Endodermal cell (in vitro differentiated cells): ENCODE results near the gene NEAT1. TPM values are rescaled to one million over a fixed set of nuclear protein-coding genes. Genes with fewer than 3 reads are reported as not detected.
A peak's percentile ranks its signal among the peaks of the same experiment; 100 is the strongest.

Experiments
- DNase-seq: peaks from one replicate; pipeline ENCODE4 v3.0.0-alpha.2; 2017
- H3K27ac ChIP-seq: 2 replicates; pipeline ENCODE4 v1.5.1; 2013; ENCODE audit warnings: mild to moderate bottlenecking, low read depth, low read length, moderate library complexity
- H3K27me3 ChIP-seq: 2 replicates; pipeline ENCODE4 v1.6.1; 2013; ENCODE audit warnings: mild to moderate bottlenecking, low read length, moderate library complexity; ENCODE audit not compliant: insufficient read depth, control insufficient read depth, poor library complexity, severe bottlenecking
- H3K36me3 ChIP-seq: 2 replicates; pipeline ENCODE4 v1.7.0; 2013; ENCODE audit warnings: mild to moderate bottlenecking, low read length, moderate library complexity; ENCODE audit not compliant: control insufficient read depth, insufficient read depth
- H3K4me1 ChIP-seq: one replicate; pipeline ENCODE4 v1.7.0; 2013; ENCODE audit warnings: low read length; ENCODE audit not compliant: control insufficient read depth, insufficient read depth
- H3K4me3 ChIP-seq: 2 replicates; pipeline ENCODE4 v1.5.1; 2013; ENCODE audit warnings: mild to moderate bottlenecking, low read length, moderate library complexity
- H3K9ac ChIP-seq: 2 replicates; pipeline ENCODE4 v1.6.1; 2013; ENCODE audit warnings: mild to moderate bottlenecking, low read length, moderate library complexity; ENCODE audit not compliant: poor library complexity, severe bottlenecking; ENCODE audit errors: extremely low read depth
- H3K9me3 ChIP-seq: 2 replicates; pipeline ENCODE4 v1.6.1; 2013; ENCODE audit warnings: mild to moderate bottlenecking, low read length, moderate library complexity; ENCODE audit not compliant: control insufficient read depth
- H3K27ac Mint-ChIP-seq: 2 replicates; pipeline ENCODE4 v1.8.0; 2020; ENCODE audit warnings: mixed read lengths
- H3K27me3 Mint-ChIP-seq: 2 replicates; pipeline ENCODE4 v1.8.0; 2021; ENCODE audit warnings: mild to moderate bottlenecking, mixed read lengths; ENCODE audit not compliant: insufficient read depth
- H3K36me3 Mint-ChIP-seq: 2 replicates; pipeline ENCODE4 v1.8.0; 2020; ENCODE audit warnings: low read depth, mixed read lengths
- H3K4me1 Mint-ChIP-seq: 2 replicates; pipeline ENCODE4 v1.8.0; 2020; ENCODE audit warnings: mixed read lengths
- H3K4me3 Mint-ChIP-seq: 2 replicates; pipeline ENCODE4 v1.8.0; 2020; ENCODE audit warnings: mild to moderate bottlenecking, moderate library complexity, mixed read lengths
- H3K9me3 Mint-ChIP-seq: 2 replicates; pipeline ENCODE4 v1.8.0; 2020; ENCODE audit warnings: mild to moderate bottlenecking, mixed read lengths
- WGBS, 2 experiments: methylation state at CpG; one replicate each; pipeline versions ENCODE4 v1.1.5 to v1.1.7; 2013; ENCODE audit warnings: missing lambda C conversion rate in 2 of 2, mixed read lengths in 1 of 2; ENCODE audit not compliant: insufficient coverage in 1 of 2, insufficient read length in 1 of 2; 5-methylcytosine and 5-hydroxymethylcytosine counted together
- total RNA-seq, 2 donors: library from RNA; stranded (reverse); fragmentation: NEBNext Ultra II Directional in 1 of 2; extraction: Animal tissue kit (Norgen Biotek cat#: 25700) in 1 of 2; gene quantifications; 2 replicates in 1 of 2; 3 replicates in 1 of 2; pipeline ENCODE4 v1.2.1, GENCODE V29; 2021
- TF ChIP-seq, protein P1 (sequence below): fragments of 200-600 bp; sonication (generic); conservative IDR thresholded peaks from 2 replicates; pipeline ENCODE4 v1.5.0; 2021; ENCODE audit warnings: antibody characterized with exemption, mild to moderate bottlenecking

The NEAT1 gene
- total RNA-seq, 2 donors from 2014 or later: 61.3 to 85.2 TPM

DNA sequence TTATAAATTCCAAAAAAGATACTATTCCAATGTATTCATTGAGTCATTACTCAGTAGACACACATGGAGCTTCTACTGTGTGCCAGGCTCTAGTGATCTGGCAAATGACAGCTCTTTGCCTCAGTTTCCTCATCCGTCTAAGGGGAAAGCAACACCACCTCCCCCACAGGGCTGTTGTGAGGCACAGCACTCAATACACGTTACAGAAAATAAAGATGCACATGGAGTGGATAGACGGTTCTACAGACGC, 69.7 kb downstream of the NEAT1 start:
- no peak overlapping the region for H3K4me3 ChIP-seq
- DNase-seq: no peak
- no peaks in the 10 kb centered on the region for H3K36me3 ChIP-seq
- H3K4me1 ChIP-seq: peaks cover 40% of the 10 kb centered on the region
- H3K27me3 ChIP-seq: no peaks in the 10 kb centered on the region
- no peaks in the 10 kb centered on the region for H3K9me3 ChIP-seq
- no peaks in the 10 kb centered on the region for H3K36me3 Mint-ChIP-seq
- peak overlapping the region; percentile 27 for H3K27ac ChIP-seq
- no peak overlapping the region for H3K4me3 Mint-ChIP-seq
- 67 to 81% methylated on average over 2 to 4 of the region's 4 CpGs for WGBS, 2 experiments
- H3K4me1 Mint-ChIP-seq: peaks cover 76% of the 10 kb centered on the region
- H3K9ac ChIP-seq: no peak overlapping the region
- TF ChIP-seq, protein P1, sequence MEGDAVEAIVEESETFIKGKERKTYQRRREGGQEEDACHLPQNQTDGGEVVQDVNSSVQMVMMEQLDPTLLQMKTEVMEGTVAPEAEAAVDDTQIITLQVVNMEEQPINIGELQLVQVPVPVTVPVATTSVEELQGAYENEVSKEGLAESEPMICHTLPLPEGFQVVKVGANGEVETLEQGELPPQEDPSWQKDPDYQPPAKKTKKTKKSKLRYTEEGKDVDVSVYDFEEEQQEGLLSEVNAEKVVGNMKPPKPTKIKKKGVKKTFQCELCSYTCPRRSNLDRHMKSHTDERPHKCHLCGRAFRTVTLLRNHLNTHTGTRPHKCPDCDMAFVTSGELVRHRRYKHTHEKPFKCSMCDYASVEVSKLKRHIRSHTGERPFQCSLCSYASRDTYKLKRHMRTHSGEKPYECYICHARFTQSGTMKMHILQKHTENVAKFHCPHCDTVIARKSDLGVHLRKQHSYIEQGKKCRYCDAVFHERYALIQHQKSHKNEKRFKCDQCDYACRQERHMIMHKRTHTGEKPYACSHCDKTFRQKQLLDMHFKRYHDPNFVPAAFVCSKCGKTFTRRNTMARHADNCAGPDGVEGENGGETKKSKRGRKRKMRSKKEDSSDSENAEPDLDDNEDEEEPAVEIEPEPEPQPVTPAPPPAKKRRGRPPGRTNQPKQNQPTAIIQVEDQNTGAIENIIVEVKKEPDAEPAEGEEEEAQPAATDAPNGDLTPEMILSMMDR: no peak
- H3K27ac Mint-ChIP-seq: peak overlapping the region; percentile 93
- H3K27me3 Mint-ChIP-seq: no peaks in the 10 kb centered on the region
- H3K9me3 Mint-ChIP-seq: no peaks in the 10 kb centered on the region

DNA sequence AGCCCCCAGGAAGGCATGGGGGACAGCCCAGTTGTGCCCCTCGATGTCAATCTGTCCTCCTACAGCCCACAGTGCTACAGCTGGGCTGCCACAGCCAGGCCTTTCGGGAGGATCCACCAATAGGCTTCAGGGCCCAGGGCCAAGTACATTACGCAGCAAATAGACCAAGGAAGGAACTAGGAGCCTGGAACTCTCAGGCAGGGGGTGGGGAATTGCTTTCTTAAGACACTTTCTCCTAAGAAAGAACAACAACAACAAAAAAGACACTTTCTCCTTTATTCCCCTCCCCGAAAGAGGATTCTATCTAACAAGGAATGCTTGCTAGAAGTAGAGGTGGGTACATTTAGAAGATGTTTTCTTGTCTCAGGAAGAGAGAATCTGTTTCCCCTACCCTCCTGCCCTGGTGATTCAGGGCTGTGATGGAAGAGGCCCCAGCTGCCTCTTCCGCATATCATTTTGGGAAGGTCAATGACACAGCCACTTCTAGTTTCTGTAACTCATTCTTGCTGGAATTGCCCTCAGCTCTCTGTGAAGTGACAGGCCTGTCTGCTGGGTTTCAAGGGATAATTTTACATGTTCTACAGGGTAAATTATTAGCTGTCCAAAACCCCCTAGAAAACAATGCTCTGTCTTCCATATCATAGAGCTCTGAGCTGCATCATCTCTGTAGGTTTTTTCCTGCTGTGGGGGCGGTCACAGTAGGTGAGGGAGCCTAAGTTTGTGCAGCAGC, 70.2 kb downstream of the NEAT1 start:
- H3K9ac ChIP-seq: no peak overlapping the region
- peaks cover 39% of the 10 kb centered on the region for H3K4me1 ChIP-seq
- peak; percentile 66 for DNase-seq
- H3K27ac ChIP-seq: peak overlapping the region; percentile 27
- no peaks in the 10 kb centered on the region for H3K9me3 Mint-ChIP-seq
- H3K4me3 Mint-ChIP-seq: no peak overlapping the region
- H3K4me3 ChIP-seq: no peak overlapping the region
- H3K27me3 Mint-ChIP-seq: no peaks in the 10 kb centered on the region
- 71 to 81% methylated on average over 1 to 5 of the region's 6 CpGs for WGBS, 2 experiments
- H3K27me3 ChIP-seq: no peaks in the 10 kb centered on the region
- H3K36me3 Mint-ChIP-seq: no peaks in the 10 kb centered on the region
- no peaks in the 10 kb centered on the region for H3K36me3 ChIP-seq
- TF ChIP-seq, protein P1: no peak
- peak overlapping the region; percentile 93 for H3K27ac Mint-ChIP-seq
- H3K4me1 Mint-ChIP-seq: peaks cover 74% of the 10 kb centered on the region
- H3K9me3 ChIP-seq: no peaks in the 10 kb centered on the region

DNA sequence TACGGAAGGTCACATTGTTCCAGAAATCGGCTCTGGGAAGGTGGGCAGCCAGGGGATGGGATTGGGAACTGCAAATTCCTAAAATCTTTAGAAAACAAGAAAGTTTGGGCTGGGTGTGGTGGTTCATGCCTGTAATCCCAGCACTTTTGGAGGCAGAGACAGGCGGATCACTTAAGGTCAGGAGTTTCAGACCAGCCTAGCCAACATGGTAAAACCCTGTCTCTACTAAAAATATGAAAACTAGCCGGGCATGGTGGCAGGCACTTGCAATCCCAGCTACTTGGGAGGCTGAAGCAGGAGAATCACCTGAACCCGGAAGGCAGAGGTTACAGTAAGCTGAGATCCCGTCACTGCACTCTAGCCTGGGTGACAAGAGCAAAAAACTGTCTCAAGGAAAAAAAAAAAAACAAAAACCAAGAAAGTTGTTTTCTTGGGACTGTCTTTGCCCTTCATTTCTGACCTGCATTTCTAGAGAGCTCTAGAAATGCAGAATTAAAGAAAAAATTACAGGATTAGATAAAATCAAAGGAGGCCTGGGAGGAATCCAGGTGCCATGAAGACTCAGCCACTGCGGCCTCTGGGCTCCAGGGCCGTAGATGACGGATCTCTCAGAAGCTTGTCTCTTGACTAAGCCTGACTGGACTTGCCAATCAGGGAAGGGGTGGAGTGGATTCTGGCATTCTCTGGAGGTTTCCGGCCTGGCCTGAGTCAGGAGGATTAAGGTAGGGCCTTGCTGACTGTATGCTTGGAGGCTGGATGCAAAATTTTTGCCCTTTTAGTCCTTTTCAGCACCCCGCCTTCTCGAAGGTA, 71.0 kb downstream of the NEAT1 start:
- DNase-seq: peak; percentile 78
- Histone ChIP-seq H3K36me3 (no peaks in the 10 kb centered on the region), H3K4me3 (no peak overlapping the region), H3K4me1 (peaks cover 32% of the 10 kb centered on the region), H3K27me3 (no peaks in the 10 kb centered on the region), H3K9ac (no peak overlapping the region), H3K27ac (peak overlapping the region; percentile 27), H3K9me3 (no peaks in the 10 kb centered on the region)
- TF ChIP-seq, protein P1: no peak
- Mint-ChIP-seq H3K9me3 (no peaks in the 10 kb centered on the region), H3K36me3 (no peaks in the 10 kb centered on the region), H3K4me1 (peaks cover 66% of the 10 kb centered on the region), H3K27ac (peak overlapping the region; percentile 93), H3K27me3 (no peaks in the 10 kb centered on the region), H3K4me3 (no peak overlapping the region)
- WGBS, 2 experiments: 86 to 87% methylated on average over 11 to 12 of the region's 12 CpGs

Other genes starting within 250 kb of the NEAT1 start
- gene CAPN1, start 240.9 kb upstream of the NEAT1 start, total RNA-seq: 100 to 1,000 TPM; 183 to 223 TPM
- 10 to 100 TPM; 42.2 to 65.0 TPM for gene POLA2, start 160.8 kb upstream of the NEAT1 start, total RNA-seq
- gene CDC42EP2, start 107.9 kb upstream of the NEAT1 start, total RNA-seq: 1 to 10 TPM; 5.9 to 6.9 TPM
- 10 to 100 TPM; 75.8 to 80.9 TPM for gene DPF2, start 88.9 kb upstream of the NEAT1 start, total RNA-seq
- 1 to 10 TPM in 1 of 2 donors, under 1 TPM in 1; 0.99 to 1.0 TPM for gene TIGD3, start 68.0 kb upstream of the NEAT1 start, total RNA-seq
- 1 to 10 TPM; 3.0 to 6.3 TPM for gene SLC25A45, start 40.2 kb upstream of the NEAT1 start, total RNA-seq
- 10 to 100 TPM; 27.4 to 29.6 TPM for gene FRMD8, start 36.2 kb upstream of the NEAT1 start, total RNA-seq
- 1,000 to 10,000 TPM; 5,233 to 6,894 TPM for gene MALAT1, start 76.2 kb downstream of the NEAT1 start, total RNA-seq
- 10 to 100 TPM; 62.9 to 67.4 TPM for gene SCYL1, start 102.3 kb downstream of the NEAT1 start, total RNA-seq
- 10 to 100 TPM; 19.7 to 24.2 TPM for gene LTBP3, start 135.6 kb downstream of the NEAT1 start, total RNA-seq
- gene ZNRD2, start 147.7 kb downstream of the NEAT1 start, total RNA-seq: 10 to 100 TPM; 32.8 to 36.5 TPM
- 10 to 100 TPM; 23.3 to 24.9 TPM for gene FAM89B, start 149.7 kb downstream of the NEAT1 start, total RNA-seq
- gene EHBP1L1, start 153.3 kb downstream of the NEAT1 start, total RNA-seq: 1 to 10 TPM; 6.2 to 9.8 TPM
- 1 to 10 TPM in 1 of 2 donors, not detected in 1; 1.2 TPM for gene KCNK7, start 173.0 kb downstream of the NEAT1 start, total RNA-seq
- 10 to 100 TPM; 62.8 to 65.0 TPM for gene MAP3K11, start 191.4 kb downstream of the NEAT1 start, total RNA-seq
- gene PCNX3, start 193.0 kb downstream of the NEAT1 start, total RNA-seq: 10 to 100 TPM; 48.1 to 57.3 TPM
- gene SIPA1, start 215.3 kb downstream of the NEAT1 start, total RNA-seq: 10 to 100 TPM; 39.9 to 46.8 TPM
- 10 to 100 TPM; 40.2 to 41.1 TPM for gene RELA, start 240.1 kb downstream of the NEAT1 start, total RNA-seq